Non-pigmented ciliary epithelial cell (primary cell): ENCODE data around the gene VPS13C.
A peak's percentile ranks its signal among the peaks of the same experiment; 100 is the strongest.

Experiments used
- DNase-seq: peaks from one replicate; pipeline ENCODE4 v3.0.0-alpha.2; 2010; ENCODE audit warnings: low read depth

VPS13C gene

DNA sequence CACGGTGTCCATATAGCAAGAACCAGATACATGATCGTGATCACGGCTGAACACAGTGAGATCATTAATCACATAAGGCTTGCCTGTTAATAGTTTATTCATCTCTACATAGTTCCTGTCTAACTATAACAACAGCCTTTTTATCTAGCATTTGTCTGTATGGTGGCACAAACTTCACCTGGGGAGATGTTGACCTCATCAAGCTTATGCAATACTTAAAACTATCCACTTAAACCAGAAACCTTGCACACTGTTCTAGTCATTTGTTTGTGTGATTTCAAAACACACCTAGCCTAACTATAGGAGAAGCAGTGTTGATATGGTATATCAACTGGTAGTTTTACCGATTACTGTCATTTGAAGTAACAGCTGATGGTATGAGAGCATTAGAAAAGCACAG is 124.8 kb downstream of the VPS13C start:
- no peak for DNase-seq

DNA sequence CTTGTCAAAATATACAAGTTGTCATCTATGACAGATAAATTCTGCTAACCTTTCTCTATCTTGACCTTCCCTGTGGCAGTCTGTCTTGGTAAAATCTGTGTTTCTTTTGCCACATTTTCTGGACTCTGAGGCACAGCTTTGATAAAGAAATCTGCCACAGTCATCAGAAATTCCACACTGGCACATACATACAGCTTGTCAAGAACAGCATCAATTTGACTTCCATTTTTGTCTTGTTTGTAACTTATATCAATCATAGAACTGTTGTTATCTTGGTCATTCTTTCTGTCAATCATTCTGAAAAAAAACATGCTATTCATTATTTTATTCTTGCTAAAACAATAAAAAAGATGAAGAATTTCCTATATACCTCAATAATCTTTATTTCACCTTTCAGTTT is 130.8 kb downstream of the VPS13C start:
- no peak for DNase-seq

DNA sequence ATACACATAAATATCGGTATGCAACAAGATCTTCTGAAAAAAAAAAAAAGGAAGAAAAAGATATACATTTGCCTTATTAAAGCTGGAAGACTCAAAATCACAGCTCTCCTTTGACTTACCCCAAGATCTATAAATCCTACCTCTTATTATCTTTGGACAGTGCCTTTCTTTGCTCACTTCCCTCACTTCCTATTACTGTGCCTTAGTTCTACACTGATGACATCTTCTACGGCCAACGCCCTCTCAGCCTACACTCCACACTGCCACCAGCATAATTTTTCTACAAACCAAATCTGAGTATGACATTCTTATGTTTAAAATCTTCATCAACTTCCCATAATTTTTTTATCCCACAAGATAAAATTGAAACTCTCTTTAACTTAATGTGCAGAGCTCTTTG is 137.1 kb downstream of the VPS13C start:
- no peak for DNase-seq

DNA sequence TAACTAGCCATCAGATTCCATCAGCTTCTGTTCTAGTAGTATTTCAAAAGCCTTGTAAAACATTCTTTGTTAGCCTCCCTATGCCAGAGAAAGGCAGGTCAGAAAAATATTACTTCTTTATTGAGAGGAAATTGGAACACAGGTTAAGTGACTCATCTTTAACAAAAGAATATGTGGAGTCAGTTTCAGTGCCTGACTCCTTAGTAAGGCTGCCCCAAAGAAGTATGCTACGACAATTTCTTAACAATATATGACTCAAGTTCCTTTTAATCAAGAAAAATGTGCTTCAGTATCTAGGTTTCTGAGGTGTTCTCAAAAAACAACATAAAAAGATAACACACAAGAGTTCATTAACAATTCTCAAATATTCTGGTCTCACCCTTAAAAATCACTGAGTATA is 139.2 kb downstream of the VPS13C start:
- DNase-seq: no peak

DNA sequence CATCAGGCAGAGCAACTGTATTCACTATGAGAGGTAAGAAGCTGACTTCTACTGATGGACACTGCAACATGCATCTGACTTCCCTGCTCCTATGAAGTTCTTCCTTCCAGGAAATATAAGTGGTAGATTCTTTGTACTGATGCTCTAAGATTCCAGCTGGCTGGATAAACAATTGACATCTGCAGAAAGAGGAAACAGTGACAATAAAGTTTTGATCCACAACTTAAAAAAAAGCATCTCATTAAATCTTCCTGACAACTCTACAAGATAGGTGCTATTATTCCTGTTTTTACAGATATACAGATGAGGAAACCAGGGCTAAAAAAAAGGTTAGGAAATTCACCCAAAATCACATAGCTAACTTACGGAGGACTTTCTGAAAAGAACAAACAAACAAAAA is 142.8 kb downstream of the VPS13C start:
- no peak for DNase-seq

DNA sequence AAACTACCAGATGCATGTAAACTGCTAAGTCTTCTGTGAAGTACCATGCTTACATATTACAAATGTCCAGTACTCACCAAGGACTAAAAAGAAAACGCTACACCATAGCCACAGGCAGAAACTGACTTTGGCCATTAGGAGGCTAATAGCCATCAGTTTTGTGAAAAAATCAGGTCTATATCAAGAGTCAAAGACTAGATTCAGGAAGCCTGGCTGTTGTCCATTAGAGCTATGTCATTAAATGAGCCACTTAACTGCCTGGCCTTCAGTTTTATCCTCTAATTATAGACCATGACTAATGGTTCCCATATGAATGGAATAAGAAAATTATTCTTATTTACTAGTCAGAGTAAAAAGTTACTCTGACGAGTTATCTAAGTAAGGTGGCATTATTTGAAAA is 144.1 kb downstream of the VPS13C start:
- no peak for DNase-seq

DNA sequence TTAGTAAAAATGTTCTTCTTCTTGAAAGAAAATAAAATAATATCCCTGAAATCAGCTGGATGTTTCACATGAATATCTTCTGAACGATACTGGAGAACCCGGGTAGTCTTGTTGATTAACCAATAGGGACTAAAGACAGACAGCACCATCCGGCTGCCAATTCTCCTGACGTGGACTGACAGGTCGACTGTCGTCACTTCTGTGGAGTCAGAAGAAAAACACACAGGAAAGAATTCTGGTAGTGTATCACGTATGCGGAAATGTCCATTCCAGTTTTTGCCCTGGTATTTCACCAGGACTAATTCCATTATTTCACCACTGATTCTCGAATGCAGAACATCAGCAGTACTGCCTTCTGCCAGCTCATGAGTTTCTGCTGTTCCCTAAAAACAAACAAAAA is 144.6 kb downstream of the VPS13C start:
- no peak for DNase-seq

DNA sequence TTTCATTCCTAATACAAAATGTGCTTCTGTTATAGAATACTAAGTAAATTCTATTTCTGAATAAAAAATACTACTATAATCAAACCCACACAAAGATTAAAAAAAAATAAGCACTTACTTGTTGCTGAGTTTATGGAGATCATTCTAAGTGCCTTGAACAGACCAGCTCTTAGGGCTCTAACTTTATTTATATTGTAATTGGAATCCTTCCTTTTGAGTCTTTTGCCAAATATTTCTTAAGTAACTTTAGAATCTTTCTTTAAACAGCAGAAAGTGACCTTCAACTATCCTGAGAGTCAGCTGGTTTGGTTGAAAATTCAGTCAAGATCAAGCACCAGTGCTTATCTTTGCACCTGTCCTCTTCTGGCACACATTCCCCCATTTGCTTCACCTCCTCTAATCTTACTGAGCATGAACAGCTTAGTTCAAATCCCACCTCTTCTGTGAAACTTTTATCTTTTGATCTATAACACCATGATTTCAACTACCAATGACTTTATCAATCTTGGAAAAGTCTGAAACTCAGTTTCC is 149.3 kb downstream of the VPS13C start:
- DNase-seq: no peak

DNA sequence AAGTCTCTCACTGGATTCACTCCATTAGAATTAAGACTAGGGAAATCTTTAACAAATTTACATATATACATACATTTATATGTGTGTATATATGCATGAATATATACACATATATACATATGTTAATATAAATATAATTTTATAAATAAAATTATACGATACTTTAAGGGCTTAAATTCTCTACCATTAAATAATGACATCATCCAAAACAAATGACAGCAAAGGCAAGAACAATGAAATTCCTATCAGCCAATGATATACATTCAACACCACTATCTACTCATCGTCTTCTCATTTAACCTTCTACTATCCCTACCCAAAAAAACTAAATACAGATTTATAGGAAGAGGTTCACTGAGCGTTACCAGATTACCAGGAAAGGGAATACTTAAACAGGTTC is 152.0 kb downstream of the VPS13C start:
- no peak for DNase-seq

DNA sequence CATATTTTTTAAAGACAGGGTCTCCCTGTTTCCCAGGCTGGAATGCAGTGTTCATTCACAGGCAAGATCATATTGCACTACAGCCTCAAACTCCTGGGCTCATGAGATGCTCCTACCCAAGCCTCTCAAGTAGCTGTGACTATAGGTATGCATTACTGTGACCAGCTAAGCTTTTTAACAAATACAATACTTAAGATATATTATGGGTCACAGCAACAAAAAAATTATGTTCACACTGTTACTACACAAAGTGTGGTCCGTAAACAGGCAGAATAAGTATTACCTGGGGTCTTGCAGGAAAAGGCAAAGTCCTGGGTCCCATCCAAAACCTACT is 152.5 kb downstream of the VPS13C start:
- no peak for DNase-seq

DNA sequence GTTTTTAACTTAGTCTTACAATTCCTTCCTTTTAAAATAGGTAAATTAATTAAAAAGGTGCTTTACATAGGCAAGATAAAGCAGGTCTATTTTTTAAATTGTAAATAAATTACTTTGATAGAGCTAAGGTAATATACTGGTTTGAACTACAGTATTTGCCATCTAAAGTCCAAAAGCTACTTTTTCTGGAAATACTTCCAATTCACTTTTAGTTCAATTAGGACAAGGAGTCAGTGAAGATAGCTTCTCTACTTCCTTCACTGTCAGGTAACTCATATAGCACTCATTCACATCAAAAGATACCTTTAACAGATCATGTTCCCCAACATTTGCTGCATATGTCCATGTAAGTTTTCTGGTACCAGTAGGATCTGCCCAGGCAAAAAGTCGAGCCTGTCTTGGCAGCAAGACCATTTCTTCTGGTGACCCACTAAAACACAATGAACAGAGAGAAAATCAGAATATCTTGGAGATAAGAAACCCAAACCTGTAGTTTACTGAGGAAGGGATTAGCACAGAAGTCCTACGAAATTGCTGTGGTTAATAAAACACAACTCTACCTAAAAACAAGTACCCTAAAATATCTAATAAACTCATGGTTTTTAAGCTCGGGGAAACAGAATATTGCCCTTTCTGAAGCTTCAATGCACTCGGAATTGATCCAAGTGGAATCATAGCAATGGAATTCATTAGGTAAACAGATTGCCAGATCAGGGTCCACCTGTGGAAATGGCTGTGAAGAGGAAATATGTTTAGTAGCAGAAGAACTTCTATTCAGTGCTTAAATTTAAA is 153.1 kb downstream of the VPS13C start:
- DNase-seq: no peak

DNA sequence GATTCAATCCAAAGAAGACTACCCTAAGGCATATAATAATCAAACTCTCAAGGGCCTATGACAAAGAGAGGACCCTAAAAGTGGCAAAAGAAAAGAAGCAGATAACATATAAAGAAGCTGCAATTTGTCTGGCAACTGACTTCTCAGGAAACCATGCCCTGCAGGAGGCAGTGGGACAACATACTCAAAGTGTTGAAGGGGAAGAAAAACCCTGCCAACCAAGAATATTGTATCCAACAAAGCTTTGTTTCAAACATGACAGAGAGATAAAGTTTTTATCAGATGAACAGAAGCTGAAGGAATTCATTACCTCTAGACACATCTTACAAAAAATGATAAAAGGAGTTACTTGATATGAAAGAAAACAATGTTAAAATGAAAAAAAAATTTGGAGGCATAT is 167.1 kb downstream of the VPS13C start:
- no peak for DNase-seq

DNA sequence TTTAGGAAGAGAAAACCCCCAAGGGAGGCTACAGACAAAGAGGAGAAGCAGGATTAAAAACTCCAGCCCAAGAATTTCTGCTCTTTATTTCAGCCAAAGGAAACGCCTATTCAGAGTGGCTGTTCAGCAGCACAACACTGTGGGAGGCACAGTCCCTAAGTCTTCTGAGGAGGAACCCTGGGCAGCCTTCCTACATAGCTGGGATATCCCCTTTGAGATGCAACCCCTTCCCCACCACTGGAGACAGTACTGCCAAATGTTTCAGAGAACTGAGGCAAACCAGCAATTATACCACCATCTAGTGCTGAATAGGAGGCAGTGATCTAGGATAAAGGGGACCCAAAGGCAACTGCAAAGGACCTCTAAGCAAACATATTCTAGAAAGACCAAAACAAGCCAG is 168.1 kb downstream of the VPS13C start:
- no peak for DNase-seq

DNA sequence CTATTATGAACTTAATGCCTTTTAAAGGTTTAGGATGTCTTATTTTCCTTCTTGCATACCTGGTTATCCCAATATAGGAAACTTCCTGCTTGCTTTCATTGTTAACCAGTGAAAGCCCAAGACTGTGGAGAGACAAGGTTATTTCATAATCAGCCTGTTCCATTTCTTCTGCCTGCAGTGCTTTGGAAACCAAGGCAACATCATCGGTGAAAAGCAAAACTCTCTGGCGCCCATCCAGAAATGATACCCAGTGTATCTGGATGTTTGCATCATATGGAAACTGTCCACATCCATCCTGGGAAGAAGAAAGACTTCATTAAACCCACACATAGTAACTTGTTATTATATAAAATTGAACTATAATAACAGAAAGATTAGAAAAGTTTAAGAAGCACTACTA is 170.1 kb downstream of the VPS13C start:
- DNase-seq: no peak

DNA sequence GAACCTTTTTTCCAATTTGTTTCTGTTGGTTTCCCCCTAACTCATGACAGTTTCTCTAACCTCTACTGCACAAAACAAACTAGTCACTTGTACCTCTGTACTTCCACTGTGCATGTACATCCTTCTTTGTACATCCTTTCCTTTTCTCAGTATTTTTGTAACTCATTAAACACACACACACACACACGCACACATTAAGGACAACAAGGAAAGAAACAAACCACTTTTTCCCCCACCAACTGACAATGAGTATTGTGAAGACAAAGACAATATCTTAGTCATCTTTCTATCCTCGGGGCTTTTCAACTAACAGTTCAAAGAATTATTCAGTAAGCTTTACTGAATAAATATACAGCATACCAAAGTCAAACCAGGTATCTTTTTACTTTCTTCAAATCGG is 170.5 kb downstream of the VPS13C start:
- no peak for DNase-seq

DNA sequence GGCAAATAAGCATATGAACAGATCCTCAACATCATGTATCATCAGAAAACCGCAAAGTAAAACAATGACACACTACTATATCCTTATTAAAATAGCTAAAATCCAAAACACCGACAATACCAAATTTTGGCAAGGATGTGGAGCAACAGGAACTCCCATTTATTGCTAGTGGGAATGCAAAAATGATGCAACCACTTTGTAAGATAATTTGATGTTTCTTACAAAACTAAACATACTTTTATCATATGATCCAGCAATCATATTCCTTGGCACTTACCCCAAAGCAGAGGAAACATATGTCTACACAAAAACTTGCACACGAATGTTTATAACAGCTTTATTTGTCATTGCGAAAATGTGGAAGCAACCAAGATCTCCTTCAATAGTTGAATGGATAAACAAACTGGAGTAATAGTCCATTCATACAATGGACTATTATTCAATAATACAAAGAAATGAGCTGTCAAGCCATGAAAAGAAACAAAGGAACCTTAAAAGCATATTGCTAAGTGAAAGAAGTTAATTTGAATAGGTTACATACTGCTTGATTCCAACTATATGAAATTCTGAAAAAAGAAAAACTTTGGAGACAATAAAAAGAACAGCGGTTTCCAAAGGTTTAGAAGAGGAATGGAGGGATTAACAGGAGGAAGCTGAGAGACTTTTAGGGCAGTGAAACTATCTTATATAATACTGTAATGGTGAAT is 172.0 kb downstream of the VPS13C start:
- DNase-seq: no peak

DNA sequence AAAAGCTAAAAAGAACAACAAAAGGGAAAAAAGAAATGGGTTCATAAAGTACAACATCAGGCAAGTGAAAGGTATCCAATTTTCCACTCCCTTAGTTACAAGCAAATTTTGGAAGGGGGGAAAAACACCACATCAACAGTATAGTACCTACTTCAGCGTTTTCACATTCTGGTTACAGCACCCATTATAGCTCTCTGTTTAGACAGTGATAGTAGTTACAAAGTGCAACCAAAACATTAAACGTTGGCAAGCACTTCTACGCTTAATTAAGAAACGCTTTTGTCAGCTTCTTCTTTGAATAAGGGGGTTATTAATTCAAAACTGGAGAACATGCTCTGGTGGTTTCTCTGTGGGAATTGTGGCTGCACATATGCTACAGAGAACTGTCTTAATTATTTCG is 180.2 kb downstream of the VPS13C start:
- no peak for DNase-seq

DNA sequence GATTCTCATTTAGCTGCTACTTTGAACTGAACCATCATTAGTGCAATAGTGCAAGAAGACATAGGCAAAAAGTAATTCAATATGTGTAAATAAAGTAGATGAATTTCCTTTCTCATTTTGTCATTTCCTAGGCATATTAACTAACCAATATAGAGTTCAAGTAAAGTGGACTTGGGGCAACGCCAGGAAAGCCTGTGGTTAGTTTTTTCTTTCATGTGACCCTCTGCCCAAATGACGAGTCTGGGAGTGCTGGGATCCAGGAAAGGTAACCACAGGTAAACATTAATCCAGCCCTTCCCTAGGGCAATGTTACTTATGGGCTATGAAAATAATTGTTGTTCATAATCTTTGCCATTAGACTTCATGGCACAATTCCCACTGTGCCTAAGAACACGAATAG is 181.0 kb downstream of the VPS13C start:
- DNase-seq: no peak

DNA sequence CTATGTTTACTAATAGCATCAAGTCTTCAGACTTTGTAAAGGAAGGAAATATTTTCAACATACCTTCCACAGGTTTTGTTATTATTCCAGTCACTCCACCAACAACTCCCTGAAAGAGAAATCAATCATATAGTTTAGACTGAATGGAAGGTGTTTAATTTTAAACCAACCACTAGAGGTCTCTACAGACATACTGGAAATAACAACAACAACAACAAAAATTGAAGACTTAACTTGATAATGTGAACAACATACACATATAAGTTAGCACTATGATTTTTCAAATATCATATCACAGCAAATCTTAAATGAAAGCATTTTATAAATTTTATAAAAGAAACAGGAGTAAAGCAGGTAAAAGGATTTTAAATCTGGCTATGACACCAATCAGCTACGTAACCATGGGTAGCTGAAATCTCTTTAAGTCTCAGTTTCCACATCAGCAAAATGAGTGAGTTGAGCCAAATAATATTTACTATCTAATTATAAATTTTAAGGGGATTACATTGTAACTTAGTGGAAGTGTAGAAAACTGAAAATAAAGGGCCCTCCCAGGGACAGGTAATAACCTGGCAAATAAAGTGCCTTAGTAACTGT is 188.2 kb downstream of the VPS13C start:
- peak; percentile 5 for DNase-seq

DNA sequence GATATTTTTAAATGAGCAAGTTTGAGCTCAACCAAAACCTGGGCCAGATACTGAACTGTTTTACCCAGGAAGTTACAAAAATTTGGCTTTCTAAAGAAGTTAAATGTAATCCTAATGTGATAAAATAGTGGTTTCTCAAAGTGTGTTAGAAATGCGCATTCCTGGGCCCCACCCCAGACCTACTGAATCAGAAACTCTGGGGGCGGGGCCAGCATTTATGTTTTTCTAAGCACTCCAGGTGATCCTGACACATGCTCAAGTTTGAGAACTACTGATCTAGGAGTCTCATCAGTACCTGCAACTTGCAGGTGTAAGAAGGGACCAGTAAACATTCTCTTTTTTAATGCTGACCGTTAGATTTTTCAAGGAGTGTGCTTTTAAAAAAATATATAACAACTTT is 190.6 kb downstream of the VPS13C start:
- DNase-seq: no peak

DNA sequence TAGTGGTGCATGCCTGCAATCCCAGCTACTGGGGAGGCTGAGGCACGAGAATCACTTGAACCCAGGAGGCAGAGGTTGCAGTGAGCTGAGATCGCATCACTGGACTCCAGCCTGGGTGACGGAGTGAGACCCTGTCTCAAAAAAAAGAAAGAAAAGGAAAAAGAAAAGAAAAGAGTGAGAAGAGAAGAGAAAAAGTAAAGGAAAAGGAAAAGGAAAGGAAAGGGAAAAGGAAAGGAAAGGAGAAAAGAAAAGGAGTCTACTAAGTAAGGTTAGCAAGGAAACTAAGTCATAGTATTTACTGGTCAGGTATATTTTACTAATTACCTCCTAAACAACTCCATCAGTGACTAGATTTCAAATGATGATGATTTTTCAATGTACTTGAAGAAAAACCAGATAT is 198.3 kb downstream of the VPS13C start:
- no peak for DNase-seq

DNA sequence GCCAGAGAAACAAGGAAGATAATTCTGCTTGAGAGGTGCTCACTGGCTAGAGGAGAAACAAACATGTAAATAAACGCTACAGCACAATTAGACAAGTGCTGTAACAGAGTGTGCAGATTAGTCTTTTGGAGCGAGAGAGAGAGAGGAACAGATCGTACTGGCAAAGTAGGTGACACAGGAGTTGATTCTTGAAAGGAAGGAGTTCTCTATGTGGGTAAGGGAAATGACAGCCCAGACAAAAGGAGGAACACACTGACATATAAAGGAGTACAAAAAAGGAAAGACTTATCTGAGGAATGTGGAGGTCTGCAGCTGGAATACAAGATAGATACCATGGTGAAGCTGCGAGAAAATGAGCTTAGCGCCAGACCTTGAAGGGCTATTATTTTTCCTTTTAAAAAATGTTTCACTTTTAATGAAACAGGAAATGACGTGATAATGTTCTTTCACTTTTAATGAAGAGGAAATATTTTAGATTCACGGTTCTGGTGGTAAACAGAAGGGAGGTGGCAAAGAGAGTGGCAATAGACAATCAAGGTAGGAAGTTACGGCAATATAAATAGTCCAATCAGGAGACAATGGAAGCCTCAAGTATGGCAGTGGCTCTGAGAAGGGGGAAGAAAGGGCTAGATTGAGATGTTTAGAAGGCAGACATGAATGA is 202.9 kb downstream of the VPS13C start:
- DNase-seq: no peak

DNA sequence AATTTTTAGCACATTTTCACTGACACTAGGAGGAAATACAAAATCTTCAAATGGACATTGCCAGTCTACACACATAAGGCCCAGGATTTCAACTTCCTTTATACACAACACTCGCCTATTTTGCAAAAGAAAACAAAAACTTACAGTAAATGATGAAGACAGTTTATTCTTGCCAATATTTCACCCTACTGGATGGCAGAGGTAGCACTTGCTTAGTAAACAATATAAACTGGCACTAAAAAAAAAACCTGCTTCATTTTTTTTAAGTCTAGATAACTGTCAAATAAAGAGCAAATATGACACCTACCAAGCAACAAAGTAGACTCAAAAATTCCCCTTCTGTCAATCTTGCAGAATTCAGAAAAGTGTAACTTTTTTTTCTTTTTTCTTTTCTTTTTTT is 204.0 kb downstream of the VPS13C start:
- no peak for DNase-seq
